ENCODE data around the gene DHRS11. TPM values are rescaled to one million over a fixed set of nuclear protein-coding genes. Genes with fewer than 3 reads are reported as not detected.

The DHRS11 gene
- total RNA-seq, 1 donor from 2014 or later: 5.7 TPM

GRCh38 chr17:36640836-36641235, 49.2 kb downstream of the DHRS11 start:
- Histone ChIP-seq H3K36me3 (no peaks in the 10 kb centered on the region), H3K27ac (no peak overlapping the region), H3K4me1 (peaks cover 12% of the 10 kb centered on the region), H3K27me3 (peaks cover 79% of the 10 kb centered on the region), H3K4me3 (no peak overlapping the region), H3K9me3 (no peaks in the 10 kb centered on the region)
- TF ChIP-seq CTCF (IDR thresholded peaks at IDR 0.05): no peak
- ATAC-seq (no peak), DNase-seq (no peak)
- intact Hi-C loops (cut with DNase I): no loop called here

GRCh38 chr17:36641331-36641876, 49.7 kb downstream of the DHRS11 start:
- DNase-seq (no peak), ATAC-seq (no peak)
- H3K27me3 ChIP-seq: peaks cover 81% of the 10 kb centered on the region
- H3K36me3 ChIP-seq: no peaks in the 10 kb centered on the region
- TF ChIP-seq CTCF (IDR thresholded peaks at IDR 0.05): no peak
- H3K4me3 ChIP-seq: peak overlapping the region; percentile 31
- no peak overlapping the region for H3K27ac ChIP-seq
- H3K9me3 ChIP-seq: no peaks in the 10 kb centered on the region
- peaks cover 12% of the 10 kb centered on the region for H3K4me1 ChIP-seq
- intact Hi-C loops (cut with DNase I): no loop called here

- Histone ChIP-seq H3K4me1 (peaks cover 12% of the 10 kb centered on the region), H3K4me3 (peak overlapping the region; percentile 31), H3K36me3 (no peaks in the 10 kb centered on the region), H3K27me3 (peaks cover 89% of the 10 kb centered on the region), H3K9me3 (no peaks in the 10 kb centered on the region), H3K27ac (no peak overlapping the region)
- DNase-seq: no peak
- ATAC-seq: peak; percentile 16
- no peak for TF ChIP-seq CTCF (IDR thresholded peaks at IDR 0.05)
- intact Hi-C loops (cut with DNase I): no loop called here
Measured at GRCh38 chr17:36641877-36642845, 50.5 kb downstream of the DHRS11 start.

GRCh38 chr17:36643086-36643685, 51.5 kb downstream of the DHRS11 start:
- H3K27ac ChIP-seq: no peak overlapping the region
- no peaks in the 10 kb centered on the region for H3K9me3 ChIP-seq
- no peaks in the 10 kb centered on the region for H3K36me3 ChIP-seq
- ATAC-seq (no peak), DNase-seq (no peak)
- no peak overlapping the region for H3K4me3 ChIP-seq
- peaks cover 92% of the 10 kb centered on the region for H3K27me3 ChIP-seq
- no peak for TF ChIP-seq CTCF (IDR thresholded peaks at IDR 0.05)
- H3K4me1 ChIP-seq: peaks cover 12% of the 10 kb centered on the region
- intact Hi-C loops (cut with DNase I): no loop called here

GRCh38 chr17:36645422-36645821, 53.7 kb downstream of the DHRS11 start:
- no peak overlapping the region for H3K27ac ChIP-seq
- ATAC-seq (no peak), DNase-seq (no peak)
- H3K27me3 ChIP-seq: peaks cover 78% of the 10 kb centered on the region
- H3K4me1 ChIP-seq: peaks cover 12% of the 10 kb centered on the region
- TF ChIP-seq CTCF (IDR thresholded peaks at IDR 0.05): no peak
- H3K36me3 ChIP-seq: no peaks in the 10 kb centered on the region
- no peak overlapping the region for H3K4me3 ChIP-seq
- no peaks in the 10 kb centered on the region for H3K9me3 ChIP-seq
- intact Hi-C loops (cut with DNase I): no loop called here
